ENCODE data around the gene ARHGAP5. TPM values are rescaled to one million over a fixed set of nuclear protein-coding genes. Genes with fewer than 3 reads are reported as not detected.

Gene ARHGAP5
- total RNA-seq, 4 donors from 2014 or later: 85.8 to 167 (median 104) TPM

DNA sequence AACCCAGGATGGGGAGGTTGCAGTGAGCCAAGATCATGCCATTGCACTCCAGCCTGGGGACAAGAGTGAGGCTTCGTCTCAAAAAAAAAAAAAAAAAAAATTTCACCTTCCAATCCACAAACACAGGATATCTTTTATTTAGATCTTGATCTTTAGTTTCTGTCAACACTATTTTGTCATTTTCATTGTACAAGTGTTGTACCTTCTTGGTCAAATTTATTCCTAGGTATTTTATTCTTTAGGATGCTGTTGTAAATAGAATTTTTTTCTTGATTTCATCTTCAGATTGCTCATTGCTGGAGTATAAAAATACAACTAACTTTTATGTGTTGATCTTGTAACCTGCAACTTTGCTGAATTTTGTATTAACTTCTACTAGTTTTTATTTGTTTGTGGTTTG lies 60.8 kb downstream of the ARHGAP5 start:
- TF ChIP-seq EP300 (IDR thresholded peaks at IDR 0.05): no peak
- TF ChIP-seq, protein P1, sequence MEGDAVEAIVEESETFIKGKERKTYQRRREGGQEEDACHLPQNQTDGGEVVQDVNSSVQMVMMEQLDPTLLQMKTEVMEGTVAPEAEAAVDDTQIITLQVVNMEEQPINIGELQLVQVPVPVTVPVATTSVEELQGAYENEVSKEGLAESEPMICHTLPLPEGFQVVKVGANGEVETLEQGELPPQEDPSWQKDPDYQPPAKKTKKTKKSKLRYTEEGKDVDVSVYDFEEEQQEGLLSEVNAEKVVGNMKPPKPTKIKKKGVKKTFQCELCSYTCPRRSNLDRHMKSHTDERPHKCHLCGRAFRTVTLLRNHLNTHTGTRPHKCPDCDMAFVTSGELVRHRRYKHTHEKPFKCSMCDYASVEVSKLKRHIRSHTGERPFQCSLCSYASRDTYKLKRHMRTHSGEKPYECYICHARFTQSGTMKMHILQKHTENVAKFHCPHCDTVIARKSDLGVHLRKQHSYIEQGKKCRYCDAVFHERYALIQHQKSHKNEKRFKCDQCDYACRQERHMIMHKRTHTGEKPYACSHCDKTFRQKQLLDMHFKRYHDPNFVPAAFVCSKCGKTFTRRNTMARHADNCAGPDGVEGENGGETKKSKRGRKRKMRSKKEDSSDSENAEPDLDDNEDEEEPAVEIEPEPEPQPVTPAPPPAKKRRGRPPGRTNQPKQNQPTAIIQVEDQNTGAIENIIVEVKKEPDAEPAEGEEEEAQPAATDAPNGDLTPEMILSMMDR (IDR thresholded peaks at IDR 0.05): no peak
- TF ChIP-seq POLR2A (IDR thresholded peaks at IDR 0.05): no peak
- Histone ChIP-seq H3K4me3 (no peak overlapping the region), H3K36me3 (peaks cover 0 to 66% (median 0%) of the 10 kb centered on the region in 3 donors), H3K4me1 (peaks cover 0 to 4% (median 0%) of the 10 kb centered on the region in 4 donors), H3K27me3 (no peaks in the 10 kb centered on the region), H3K9me3 (peaks cover 0 to 29% (median 10%) of the 10 kb centered on the region in 4 donors), H3K27ac (no peak overlapping the region)
- DNase-seq (ENCODE audit: low spot score in 2 of 2): no peak
- WGBS, 2 donors: 94 to 97% methylated on average over 1 of the region's 1 CpG

GRCh38 chr14:32142341-32142740 lies 65.2 kb downstream of the ARHGAP5 start:
- TF ChIP-seq, protein P1 (IDR thresholded peaks at IDR 0.05): no peak
- TF ChIP-seq POLR2A (IDR thresholded peaks at IDR 0.05): no peak
- no peak for TF ChIP-seq EP300 (IDR thresholded peaks at IDR 0.05)
- Histone ChIP-seq H3K36me3 (peaks cover 0 to 65% (median 0%) of the 10 kb centered on the region in 3 donors), H3K4me1 (peaks cover 0 to 4% (median 0%) of the 10 kb centered on the region in 4 donors), H3K9me3 (peaks cover 0 to 21% (median 8%) of the 10 kb centered on the region in 4 donors), H3K27ac (no peak overlapping the region), H3K4me3 (no peak overlapping the region), H3K27me3 (no peaks in the 10 kb centered on the region)
- WGBS, 2 donors: 80 to 86% methylated on average over 1 of the region's 1 CpG
- DNase-seq (ENCODE audit: low spot score in 2 of 2): no peak

- Histone ChIP-seq H3K36me3 (peaks cover 0 to 65% (median 0%) of the 10 kb centered on the region in 3 donors), H3K9me3 (peaks cover 0 to 16% (median 4%) of the 10 kb centered on the region in 4 donors), H3K27me3 (no peaks in the 10 kb centered on the region), H3K4me3 (no peak overlapping the region), H3K4me1 (peaks cover 0 to 4% (median 0%) of the 10 kb centered on the region in 4 donors), H3K27ac (no peak overlapping the region)
- DNase-seq (ENCODE audit: low spot score in 2 of 2): no peak
- 89 to 90% methylated on average over 7 of the region's 7 CpGs for WGBS, 2 donors
- TF ChIP-seq EP300 (IDR thresholded peaks at IDR 0.05) (no peak), POLR2A (IDR thresholded peaks at IDR 0.05) (no peak)
Observed at GRCh38 chr14:32142754-32143437, 65.8 kb downstream of the ARHGAP5 start.

DNA sequence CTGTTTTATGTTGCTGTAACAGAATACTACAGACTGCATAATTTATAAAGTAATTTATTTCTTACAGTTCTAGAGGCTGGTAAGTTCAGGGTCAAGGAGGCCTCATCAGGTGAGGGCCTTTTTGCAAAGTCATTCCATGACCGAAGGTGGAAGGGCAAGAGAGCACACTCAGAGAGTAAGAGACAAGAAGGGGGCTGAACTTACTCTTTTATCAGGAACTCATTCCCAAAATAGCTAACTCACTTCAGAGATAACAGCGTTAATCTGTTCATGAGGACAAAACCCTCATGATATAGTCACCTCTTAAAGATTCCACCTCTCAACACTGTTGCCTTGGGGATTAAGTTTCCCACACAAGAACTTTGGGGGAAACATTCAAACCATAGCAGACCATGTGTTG lies 73.3 kb downstream of the ARHGAP5 start:
- no peak for DNase-seq (ENCODE audit: low spot score in 2 of 2)
- no peaks in the 10 kb centered on the region for H3K27me3 ChIP-seq
- no peak overlapping the region for H3K27ac ChIP-seq
- H3K36me3 ChIP-seq: peaks cover 2 to 83% (median 6%) of the 10 kb centered on the region in 3 donors
- H3K4me3 ChIP-seq: no peak overlapping the region
- 91% methylated on average over 2 of the region's 2 CpGs for WGBS, 2 donors
- TF ChIP-seq, protein P1 (IDR thresholded peaks at IDR 0.05): no peak
- TF ChIP-seq POLR2A (IDR thresholded peaks at IDR 0.05) (no peak), EP300 (IDR thresholded peaks at IDR 0.05) (no peak)
- H3K4me1 ChIP-seq: no peaks in the 10 kb centered on the region
- H3K9me3 ChIP-seq: no peaks in the 10 kb centered on the region

GRCh38 chr14:32166029-32166428 lies 88.9 kb downstream of the ARHGAP5 start:
- Histone ChIP-seq H3K36me3 (no peaks in the 10 kb centered on the region), H3K27ac (no peak overlapping the region), H3K27me3 (no peaks in the 10 kb centered on the region), H3K9me3 (no peaks in the 10 kb centered on the region), H3K4me3 (no peak overlapping the region), H3K4me1 (no peaks in the 10 kb centered on the region)
- no peak for DNase-seq (ENCODE audit: low spot score in 2 of 2)
- WGBS, 2 donors: 89 to 98% methylated on average over 2 of the region's 2 CpGs
- TF ChIP-seq POLR2A (IDR thresholded peaks at IDR 0.05) (no peak), EP300 (IDR thresholded peaks at IDR 0.05) (no peak)
- TF ChIP-seq, protein P1 (IDR thresholded peaks at IDR 0.05): no peak
